Activated CD8-positive, alpha-beta memory T cell treated with anti-CD3 and anti-CD28 coated beads for 24 hours (primary cell): ENCODE data around the gene CAMK2N1.

Experiments used
- DNase-seq: peaks from one replicate; pipeline ENCODE4 v3.0.0-alpha.2; 2020

Gene CAMK2N1

GRCh38 chr1:20442920-20443625, 42.9 kb downstream of the CAMK2N1 start:
- no peak for DNase-seq

DNA sequence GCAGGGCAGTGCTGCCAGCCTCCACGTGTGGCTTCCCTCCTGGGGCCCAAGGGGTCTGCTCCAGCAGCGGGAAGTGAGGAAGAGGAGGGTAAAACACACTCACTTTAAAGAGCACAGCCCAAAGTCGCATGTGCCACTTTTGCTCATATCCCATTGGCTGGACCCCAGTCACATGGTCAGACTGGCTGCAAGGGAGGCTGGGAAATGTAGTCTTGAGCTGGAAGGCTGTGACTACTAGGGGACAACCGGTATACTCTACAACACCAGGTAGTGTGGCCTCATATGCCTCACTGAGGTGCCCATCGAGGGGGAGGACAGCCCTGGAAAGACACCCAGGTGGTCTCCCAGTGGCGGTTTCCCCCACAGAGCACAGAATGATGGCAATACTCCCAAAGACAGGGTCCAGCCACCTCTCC, 45.2 kb downstream of the CAMK2N1 start:
- DNase-seq = peak; percentile 68

- DNase-seq = no peak
Measured at GRCh38 chr1:20439282-20439681, 46.7 kb downstream of the CAMK2N1 start.

- DNase-seq = no peak
Measured at GRCh38 chr1:20437640-20438039, 48.4 kb downstream of the CAMK2N1 start.

GRCh38 chr1:20432891-20433290, 53.1 kb downstream of the CAMK2N1 start:
- DNase-seq = no peak
